Lung (tissue), 12 donors: ENCODE data around the gene TIMP1. TPM values are rescaled to one million over a fixed set of nuclear protein-coding genes. Genes with fewer than 3 reads are reported as not detected.

Experiments
- ATAC-seq: fragments of 200-7000 bp; cut with Tn5 transposase; one replicate; pipeline ENCODE4 v1.9.1; 2020; ENCODE audit warnings: moderate number of reproducible peaks; ENCODE audit not compliant: insufficient read depth, low FRiP score
- DNase-seq, 3 donors: peaks; one replicate each; pipeline ENCODE4 v3.0.0-alpha.2; 2013 to 2017
- H3K27ac ChIP-seq, 2 donors: one replicate each; pipeline ENCODE4 v1.5.1; 2013; ENCODE audit warnings: mild to moderate bottlenecking in 2 of 2, moderate library complexity in 2 of 2, control low read depth in 1 of 2, inconsistent platforms in 1 of 2, low read depth in 1 of 2, low read length in 1 of 2
- H3K27me3 ChIP-seq, 3 donors: one replicate each; pipeline ENCODE4 v1.5.1; 2013; ENCODE audit warnings: low read length in 2 of 3; ENCODE audit not compliant: control insufficient read depth in 3 of 3, insufficient read depth in 3 of 3
- H3K36me3 ChIP-seq, 4 donors: one replicate each; pipeline ENCODE4 v1.5.1; 2013; ENCODE audit warnings: low read length in 4 of 4, mild to moderate bottlenecking in 1 of 4, moderate library complexity in 1 of 4; ENCODE audit not compliant: control insufficient read depth in 4 of 4, insufficient read depth in 4 of 4
- H3K4me1 ChIP-seq, 5 donors: one replicate each; pipeline ENCODE4 v1.5.1; 2013; ENCODE audit warnings: low read length in 5 of 5, mild to moderate bottlenecking in 2 of 5, moderate library complexity in 1 of 5; ENCODE audit not compliant: control insufficient read depth in 5 of 5, insufficient read depth in 5 of 5
- H3K4me3 ChIP-seq: one replicate; pipeline ENCODE4 v1.5.1; 2013; ENCODE audit warnings: mild to moderate bottlenecking, control low read depth, moderate library complexity
- H3K9ac ChIP-seq, 2 donors: one replicate each; pipeline ENCODE4 v1.5.1; 2013; ENCODE audit warnings: low read length in 2 of 2, control low read depth in 1 of 2; ENCODE audit not compliant: insufficient read depth in 1 of 2
- H3K9me3 ChIP-seq, 4 donors: one replicate each; pipeline ENCODE4 v1.5.1; 2013; ENCODE audit warnings: low read length in 3 of 4, mild to moderate bottlenecking in 1 of 4, moderate library complexity in 1 of 4; ENCODE audit not compliant: control insufficient read depth in 4 of 4, insufficient read depth in 3 of 4
- CTCF ChIP-seq: IDR thresholded peaks from 2 replicates; pipeline ENCODE4 v1.5.1; 2012; ENCODE audit warnings: mild to moderate bottlenecking; ENCODE audit errors: control extremely low read depth, extremely low read depth
- WGBS, 2 donors: extraction: QIAGEN DNeasy Blood & Tissue Kit; methylation state at CpG; one replicate each; pipeline ENCODE4 v1.1.7; 2013; 5-methylcytosine and 5-hydroxymethylcytosine counted together
- polyA plus RNA-seq, 2 donors: library from polyadenylated mRNA; stranded (reverse); fragments of 200-250 nt; gene quantifications; one replicate each; pipeline ENCODE4 v1.2.1, GENCODE V29; 2013
- total RNA-seq, 2 donors: library from RNA; depleted of rRNA in 1 of 2; stranded (reverse); fragments of >200 nt in 1 of 2; gene quantifications; one replicate each; pipeline ENCODE4 v1.2.1, GENCODE V29; 2014 to 2021
- donor health status: control.
- donor health status: control.
- donor health status: Bipolar disorder and iron deficiency.
- donor health status: healthy.
- donor health status: DM: yes; HTN: yes; CAD: no.

Gene TIMP1
- total and polyA plus RNA-seq, 4 donors, result 65.3 to 2,202 (median 1,641) TPM

DNA sequence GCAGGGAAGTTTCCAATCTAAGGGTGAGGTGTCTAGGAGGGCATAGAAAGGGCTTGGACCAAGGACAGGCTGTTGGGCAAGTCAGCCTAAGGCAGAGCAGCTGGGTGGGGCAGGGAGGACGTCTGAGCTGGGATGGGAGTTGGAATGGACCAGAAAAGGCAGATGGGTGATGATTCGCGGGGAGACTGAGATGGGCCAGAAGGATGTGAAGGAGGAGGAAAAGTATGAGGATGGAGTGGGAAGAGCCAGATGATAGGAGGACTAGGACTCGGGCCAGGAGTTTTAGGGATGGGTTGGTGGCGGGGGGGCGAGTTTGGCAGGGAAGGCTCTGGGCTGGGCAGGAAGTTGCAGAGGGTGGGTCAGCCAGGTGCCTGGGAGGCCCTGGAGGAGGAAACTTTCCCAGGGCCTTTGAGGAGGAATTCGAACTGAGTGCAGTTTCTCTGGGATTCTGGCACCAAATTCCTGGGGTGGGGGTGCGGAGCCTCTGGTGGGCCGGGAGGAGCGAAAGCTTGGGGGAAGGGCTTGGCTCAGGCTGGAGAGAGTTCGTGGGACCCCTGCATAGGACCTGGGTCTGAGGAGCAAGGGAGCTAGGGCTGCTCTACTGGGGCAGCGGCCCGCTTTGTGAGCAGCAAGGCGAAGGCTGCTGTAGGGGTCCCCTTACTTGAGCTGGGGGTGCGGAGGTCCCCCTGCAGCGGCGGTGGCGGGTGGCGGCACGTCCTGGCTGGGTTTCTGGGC lies 8.7 kb upstream of the TIMP1 start:
- ATAC-seq, result peak; percentile 13
- no peak for TF ChIP-seq CTCF
- Histone ChIP-seq H3K9ac (no peak overlapping the region), H3K4me3 (no peak overlapping the region), H3K4me1 (peaks cover 0 to 13% (median 0%) of the 10 kb centered on the region in 5 donors), H3K27ac (peak overlapping the region; percentile 46 to 89), H3K36me3 (peaks cover 0 to 21% (median 3%) of the 10 kb centered on the region in 4 donors), H3K9me3 (peaks cover 0 to 5% (median 0%) of the 10 kb centered on the region in 4 donors), H3K27me3 (no peaks in the 10 kb centered on the region)
- 50 to 55% methylated on average over 11 to 20 of the region's 20 CpGs for WGBS, 2 donors
- DNase-seq, result peak; percentile 87 to 89 (median 87)

GRCh38 chrX:47574076-47574546 lies 8.1 kb upstream of the TIMP1 start:
- no peak overlapping the region for H3K4me3 ChIP-seq
- H3K27me3 ChIP-seq, result no peaks in the 10 kb centered on the region
- H3K36me3 ChIP-seq, result peaks cover 0 to 18% (median 3%) of the 10 kb centered on the region in 4 donors
- H3K4me1 ChIP-seq, result peaks cover 0 to 14% (median 0%) of the 10 kb centered on the region in 5 donors
- no peak for ATAC-seq
- no peak overlapping the region for H3K9ac ChIP-seq
- peaks cover 0 to 5% (median 0%) of the 10 kb centered on the region in 4 donors for H3K9me3 ChIP-seq
- TF ChIP-seq CTCF, result no peak
- DNase-seq, result peak in 1 of 3 donors; percentile 65
- 18 to 44% methylated on average over 14 to 41 of the region's 41 CpGs for WGBS, 2 donors
- peak overlapping the region; percentile 46 to 89 for H3K27ac ChIP-seq

GRCh38 chrX:47574547-47575301 lies 7.5 kb upstream of the TIMP1 start:
- ATAC-seq, result no peak

More at GRCh38 chrX:47574547-47575301, 7.5 kb upstream of the TIMP1 start:
- peak in 2 of 3 donors; percentile 39 for DNase-seq
- Histone ChIP-seq H3K4me1 (peaks cover 0 to 15% (median 0%) of the 10 kb centered on the region in 5 donors), H3K36me3 (peaks cover 0 to 13% (median 2%) of the 10 kb centered on the region in 4 donors), H3K9ac (no peak overlapping the region), H3K4me3 (no peak overlapping the region), H3K9me3 (peaks cover 0 to 5% (median 0%) of the 10 kb centered on the region in 4 donors), H3K27me3 (no peaks in the 10 kb centered on the region), H3K27ac (peak overlapping the region in 1 of 2 donors; percentile 89)
- TF ChIP-seq CTCF, result no peak
- 49 to 54% methylated on average over 15 to 27 of the region's 27 CpGs for WGBS, 2 donors
